ENCODE results near the gene TMEM131. TPM values are rescaled to one million over a fixed set of nuclear protein-coding genes. Genes with fewer than 3 reads are reported as not detected.
A peak's percentile ranks its signal among the peaks of the same experiment; 100 is the strongest.

TMEM131 gene
- total and polyA plus RNA-seq, 2 of the 8 experiments (the other 6 are each of a cell fraction or from before 2014, with no cell fraction given), result 9.7 to 22.9 TPM

GRCh38 chr2:98040331-98040939, 44.7 kb upstream of the TMEM131 start:
- peak in 1 of 2 experiments; percentile 27 for DNase-seq (ENCODE audit: low read depth in 1 of 2, low spot score in 2 of 2)
- no peak overlapping the region for H2BK120ac ChIP-seq (replicated peaks; ENCODE audit: low read depth, low read length)

More at GRCh38 chr2:98040331-98040939, 44.7 kb upstream of the TMEM131 start:
- H3K14ac ChIP-seq (ENCODE audit: insufficient read length), result no peak overlapping the region
- no peak overlapping the region for H3K23ac ChIP-seq (ENCODE audit: insufficient read length)
- H3K9me3 ChIP-seq (ENCODE audit: insufficient read depth in 2 of 2, low read depth in 1 of 2, low read length in 1 of 2), result peaks cover 3 to 7% of the 10 kb centered on the region in 2 experiments; a peak in 1 of 4 replicates
- H3K4me3 ChIP-seq (ENCODE audit: extremely low read depth in 1 of 4, insufficient read depth in 2 of 4, low read depth in 3 of 4, low read length in 4 of 4), result no peak overlapping the region
- no peak overlapping the region for H2BK5ac ChIP-seq (ENCODE audit: low read depth, low read length)
- H3K27ac ChIP-seq (ENCODE audit: low read depth, low read length), result no peak overlapping the region
- no peaks in the 10 kb centered on the region for H3K27me3 ChIP-seq (replicated peaks in 1 of 4; ENCODE audit: control insufficient read depth in 3 of 4, extremely low read depth in 1 of 4, insufficient read depth in 3 of 4, low read length in 3 of 4)
- no peak overlapping the region for H2BK15ac ChIP-seq (ENCODE audit: low read length)
- no peaks in the 10 kb centered on the region for H3K23me2 ChIP-seq (ENCODE audit: low read depth, low read length)
- H2AFZ ChIP-seq (ENCODE audit: low read length), result no peak overlapping the region
- H4K5ac ChIP-seq (ENCODE audit: insufficient read length, low read depth, low read length), result no peak overlapping the region
- H3K56ac ChIP-seq (replicated peaks; ENCODE audit: insufficient read length, low read depth, low read length), result no peak overlapping the region
- no peak overlapping the region for H2AK5ac ChIP-seq (ENCODE audit: low read depth, low read length)
- no peak overlapping the region for H3K4me2 ChIP-seq (ENCODE audit: insufficient read depth in 1 of 2, low read depth in 2 of 2, low read length in 2 of 2)
- TF ChIP-seq EZH2 (IDR thresholded peaks at IDR 0.05; ENCODE audit: low read depth, low read length, severe bottlenecking) (no peak), SRF (IDR thresholded peaks at IDR 0.05; ENCODE audit: low read depth, low read length) (no peak), CTCF (IDR thresholded peaks at IDR 0.05; ENCODE audit: control extremely low read depth in 1 of 3, insufficient read depth in 1 of 3, low read depth in 1 of 3, low read length in 3 of 3) (no peak), GABPA (IDR thresholded peaks at IDR 0.05; ENCODE audit: borderline replicate concordance, insufficient read depth, low read length) (no peak), POU5F1 (IDR thresholded peaks at IDR 0.05; ENCODE audit: low read depth, low read length) (no peak), SP2 (IDR thresholded peaks at IDR 0.05; ENCODE audit: low read length) (no peak), HDAC2 (IDR thresholded peaks at IDR 0.05; ENCODE audit: borderline replicate concordance in 1 of 2, low read depth in 2 of 2, low read length in 2 of 2) (no peak), KDM4A (IDR thresholded peaks at IDR 0.05; ENCODE audit: low read depth, low read length, severe bottlenecking) (no peak), MAX (IDR thresholded peaks at IDR 0.05) (no peak)
- 95% methylated on average over 8 of the region's 8 CpGs; no CpG with 5 or more reads in 1 of the 2 experiments for WGBS, 2 experiments (ENCODE audit: extremely low coverage in 1 of 2, insufficient coverage in 1 of 2, insufficient read length in 1 of 2, insufficient replicate concordance in 2 of 2, low coverage in 1 of 2, low lambda C conversion rate in 2 of 2, missing lambda C conversion rate in 1 of 2)
- ChIA-PET POLR2A (ENCODE audit: partially characterized antibody) (no interaction called here), CTCF (ENCODE audit: partially characterized antibody) (no interaction called here)
- H3K79me1 ChIP-seq (ENCODE audit: low read depth, low read length), result no peaks in the 10 kb centered on the region
- no peak overlapping the region for H4K8ac ChIP-seq (ENCODE audit: extremely low read depth, insufficient read depth, low read length)
- H3K4ac ChIP-seq (replicated peaks; ENCODE audit: insufficient read length, low read depth, low read length), result peak overlapping the region; percentile 44
- H3K18ac ChIP-seq (ENCODE audit: extremely low read depth, low read length), result no peak overlapping the region
- H4K91ac ChIP-seq (replicated peaks; ENCODE audit: insufficient read length, low read length), result no peak overlapping the region
- H2BK12ac ChIP-seq (ENCODE audit: low read depth, low read length), result 0 out of 2 replicates have a peak overlapping the region, but pooled peaks have one; percentile 50
- FAIRE-seq, result no peak
- H3K9ac ChIP-seq (replicated peaks in 1 of 4; ENCODE audit: extremely low read depth in 1 of 4, low read depth in 3 of 4, low read length in 3 of 4), result no peak overlapping the region
- H3K4me1 ChIP-seq (replicated peaks in 1 of 4; ENCODE audit: control insufficient read depth in 3 of 4, insufficient read depth in 4 of 4, low read length in 3 of 4), result peaks cover 0 to 6% (median under 1%) of the 10 kb centered on the region in 4 experiments; a peak in 3 of 7 replicates
- no peaks in the 10 kb centered on the region for H3K79me2 ChIP-seq (ENCODE audit: control insufficient read depth in 1 of 2, insufficient read depth in 2 of 2, low read length in 2 of 2)
- H2BK20ac ChIP-seq (ENCODE audit: low read length), result no peak overlapping the region
- no peaks in the 10 kb centered on the region for H3K36me3 ChIP-seq (ENCODE audit: control insufficient read depth in 2 of 4, insufficient read depth in 4 of 4, low read length in 3 of 4)
- no peaks in the 10 kb centered on the region for H4K20me1 ChIP-seq (replicated peaks in 1 of 2; ENCODE audit: control insufficient read depth in 1 of 2, insufficient read depth in 2 of 2, low read length in 2 of 2)

Data from H1 (cell line).